NCI-H82 (cell line): ENCODE results near the gene MSI2.
A peak's percentile ranks its signal among the peaks of the same experiment; 100 is the strongest.

Source experiments
- DNase-seq: peaks from one replicate; lab custom pipeline; 2025; lab: John Stamatoyannopoulos, UW

Gene MSI2

GRCh38 chr17:57416369-57416768 is 160.0 kb downstream of the MSI2 start:
- DNase-seq = no peak

GRCh38 chr17:57417956-57418355 is 161.6 kb downstream of the MSI2 start:
- DNase-seq = no peak

DNA sequence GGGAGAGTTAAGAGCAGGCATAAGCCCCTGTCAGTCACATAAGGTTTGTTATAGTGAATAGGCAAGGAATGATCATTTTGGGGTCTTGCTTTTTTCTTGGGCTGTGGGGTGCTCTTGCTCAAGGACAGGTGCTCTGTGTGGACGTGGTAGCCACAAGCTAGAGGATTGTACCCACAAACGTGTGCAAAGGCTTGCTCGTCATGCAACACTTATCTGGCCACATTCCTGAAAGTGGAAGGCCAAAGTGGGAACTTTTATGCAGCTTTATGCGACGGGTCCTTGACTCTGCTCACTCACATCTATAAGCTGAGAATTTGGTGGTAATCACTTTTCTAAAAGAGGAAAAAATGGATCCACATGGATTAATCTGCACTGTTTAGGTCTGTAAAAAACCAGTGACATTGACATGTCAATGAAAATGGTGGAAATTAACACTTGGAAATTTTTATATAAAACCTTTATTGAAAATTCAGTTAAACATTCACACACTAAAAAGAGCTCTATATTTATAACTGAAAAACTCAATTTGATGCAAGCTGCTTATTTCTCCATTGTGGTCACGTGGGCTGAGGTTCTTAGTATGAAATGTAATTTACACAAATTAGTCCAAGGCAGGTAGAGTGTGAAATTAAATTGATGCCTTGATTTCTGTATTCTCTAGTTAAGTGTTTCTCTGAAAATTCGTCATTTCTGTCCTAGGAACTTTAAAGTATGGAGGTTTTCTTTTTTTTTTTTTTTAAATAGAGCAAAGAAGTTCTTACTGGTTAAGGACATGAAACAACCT is 162.3 kb downstream of the MSI2 start:
- no peak for DNase-seq

DNA sequence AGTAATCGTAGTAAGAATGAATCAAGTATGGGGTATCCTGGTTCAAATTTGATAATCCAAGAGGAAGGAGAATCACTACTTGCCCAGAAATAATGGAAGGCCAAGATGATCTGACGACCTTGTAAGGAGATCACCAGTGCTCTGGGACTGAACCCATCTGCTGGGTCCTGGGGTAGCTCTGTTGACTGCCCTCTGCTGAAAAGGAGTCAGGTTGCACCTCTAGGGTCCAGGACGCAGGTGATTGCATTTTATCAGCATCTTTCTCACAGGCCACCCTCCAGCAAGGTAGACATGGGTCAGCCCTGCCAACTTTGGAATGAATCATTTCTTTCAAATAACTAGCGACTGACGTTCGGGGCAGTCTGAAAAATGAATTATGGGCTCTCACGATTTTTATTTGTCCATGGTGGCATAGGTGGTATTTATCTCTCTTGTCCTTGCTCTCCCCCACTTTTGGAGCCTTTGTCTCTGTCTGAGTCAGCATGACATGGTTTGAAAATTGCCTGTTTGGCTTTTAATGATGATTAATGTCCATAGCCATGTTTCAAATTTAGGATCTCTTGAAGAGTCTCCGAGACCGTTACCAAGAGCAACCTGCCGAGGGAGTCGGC is 163.7 kb downstream of the MSI2 start:
- no peak for DNase-seq

DNA sequence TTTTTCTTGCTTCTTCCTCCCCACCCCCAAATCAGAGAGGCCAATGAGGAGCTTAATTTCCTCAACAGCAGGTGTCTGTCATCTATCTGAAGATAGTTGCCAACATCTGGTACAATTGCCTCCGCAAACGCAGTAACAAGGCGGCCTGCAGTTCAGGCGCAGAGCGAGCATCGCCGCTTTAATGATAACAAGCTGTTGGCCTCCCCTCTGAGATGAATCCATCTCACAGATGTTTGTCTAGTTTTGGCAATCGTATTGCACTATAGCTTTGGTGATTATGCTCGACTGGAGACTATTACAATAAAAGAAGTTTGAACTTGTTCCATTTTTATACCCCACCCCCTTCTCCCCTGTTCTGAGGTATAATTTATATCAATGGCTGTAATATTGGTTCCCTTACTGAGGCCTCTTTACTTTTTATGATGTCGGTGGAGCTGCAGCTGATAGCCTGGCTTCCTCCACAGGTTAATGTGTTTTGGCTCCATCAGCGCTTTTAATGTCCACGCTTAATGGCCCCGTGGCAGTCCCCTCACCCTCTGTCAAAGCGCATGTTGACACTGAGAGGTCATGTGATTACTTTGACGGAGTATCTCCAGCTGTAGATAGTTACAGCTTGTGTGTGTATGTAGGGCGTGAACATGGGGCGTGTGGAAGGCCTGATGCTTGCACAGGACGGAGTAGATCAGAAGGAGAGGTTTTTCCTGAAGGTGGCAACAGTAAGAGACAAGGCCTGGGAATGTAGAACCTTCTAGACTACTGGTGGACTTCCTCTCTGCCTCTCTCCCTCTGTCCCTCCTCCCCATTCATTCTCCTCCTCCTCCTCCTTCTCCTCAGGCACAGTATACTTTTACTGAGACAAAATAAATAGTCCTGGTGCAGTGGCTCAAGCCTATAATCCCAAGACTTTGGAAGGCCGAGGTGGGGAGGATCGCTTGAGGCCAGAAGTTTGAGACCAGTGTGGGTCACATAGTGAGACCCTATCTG is 164.7 kb downstream of the MSI2 start:
- DNase-seq = peak; percentile 15

- DNase-seq = no peak
Observed at GRCh38 chr17:57422574-57423164, 166.3 kb downstream of the MSI2 start.

- DNase-seq = no peak
Observed at GRCh38 chr17:57423541-57423940, 167.2 kb downstream of the MSI2 start.

- no peak for DNase-seq
Observed at GRCh38 chr17:57424273-57424672, 167.9 kb downstream of the MSI2 start.

- DNase-seq = peak; percentile 46
Observed at GRCh38 chr17:57424777-57425188, 168.5 kb downstream of the MSI2 start.

GRCh38 chr17:57425431-57425830 is 169.1 kb downstream of the MSI2 start:
- DNase-seq = no peak

DNA sequence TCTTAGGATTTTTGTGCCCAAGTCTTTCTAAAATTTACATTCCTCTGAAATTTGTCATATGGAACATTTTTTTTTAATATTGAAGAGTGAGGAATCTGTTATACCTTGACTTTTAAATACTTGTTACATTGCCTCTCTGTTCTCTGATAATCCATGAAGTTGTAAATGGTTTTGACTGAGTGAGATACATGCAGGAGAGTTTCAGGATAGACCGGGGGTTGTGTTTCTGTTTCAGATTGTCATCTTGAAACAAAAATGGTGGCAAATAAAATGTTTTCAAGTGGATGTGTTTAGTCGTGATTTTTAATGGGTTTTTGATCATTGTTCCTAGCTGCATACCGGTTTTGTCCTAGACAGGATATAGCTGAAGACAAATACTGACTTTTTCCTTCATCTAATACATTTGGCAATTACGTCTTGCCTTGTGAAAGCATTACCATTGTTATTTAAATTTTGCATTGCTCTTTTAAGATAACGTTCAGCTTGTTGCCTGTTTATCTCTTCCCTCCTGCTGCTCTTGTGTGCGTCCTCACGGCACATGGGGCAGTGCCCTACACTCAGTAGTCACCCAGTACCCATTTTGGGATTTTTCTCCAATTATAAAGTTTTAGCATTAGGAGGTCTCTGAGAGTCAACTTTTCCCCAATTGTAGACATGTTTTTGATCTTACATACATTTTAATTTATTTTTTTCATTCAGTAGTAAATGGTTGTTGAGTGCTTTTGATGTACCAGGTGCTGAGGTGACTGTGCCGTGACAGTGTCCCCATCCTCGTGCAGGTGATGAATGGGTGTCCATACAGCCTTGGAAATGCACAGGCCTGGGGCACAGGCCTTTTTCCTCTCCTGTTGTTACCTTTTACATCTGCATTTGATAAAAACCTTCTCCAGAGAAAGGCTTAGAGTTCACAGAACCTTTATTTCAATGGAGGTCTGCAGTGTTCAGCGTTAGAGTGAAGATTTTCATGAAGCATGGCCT is 169.9 kb downstream of the MSI2 start:
- DNase-seq = no peak

DNA sequence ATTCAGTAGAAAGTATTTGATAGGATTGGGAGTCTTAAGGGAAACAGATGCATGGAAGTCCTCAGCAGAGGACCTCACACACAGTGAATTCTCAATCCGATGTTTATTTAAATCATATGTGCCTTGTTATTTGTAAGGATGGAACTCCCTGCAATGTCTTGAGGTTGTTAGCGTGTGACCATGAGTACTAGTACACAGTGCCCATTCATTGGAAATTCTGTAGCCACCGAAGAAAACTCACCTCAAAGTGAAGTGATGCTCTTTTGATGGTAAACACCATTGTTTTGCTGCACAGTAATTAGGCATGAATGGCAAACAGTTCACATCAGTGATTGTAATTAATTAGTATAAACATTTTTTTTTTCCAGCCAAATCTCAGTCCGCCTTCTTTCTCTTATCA is 173.6 kb downstream of the MSI2 start:
- DNase-seq = no peak

GRCh38 chr17:57431415-57431814 is 175.1 kb downstream of the MSI2 start:
- DNase-seq = no peak

- DNase-seq = no peak
Observed at GRCh38 chr17:57432507-57433277, 176.4 kb downstream of the MSI2 start.

DNA sequence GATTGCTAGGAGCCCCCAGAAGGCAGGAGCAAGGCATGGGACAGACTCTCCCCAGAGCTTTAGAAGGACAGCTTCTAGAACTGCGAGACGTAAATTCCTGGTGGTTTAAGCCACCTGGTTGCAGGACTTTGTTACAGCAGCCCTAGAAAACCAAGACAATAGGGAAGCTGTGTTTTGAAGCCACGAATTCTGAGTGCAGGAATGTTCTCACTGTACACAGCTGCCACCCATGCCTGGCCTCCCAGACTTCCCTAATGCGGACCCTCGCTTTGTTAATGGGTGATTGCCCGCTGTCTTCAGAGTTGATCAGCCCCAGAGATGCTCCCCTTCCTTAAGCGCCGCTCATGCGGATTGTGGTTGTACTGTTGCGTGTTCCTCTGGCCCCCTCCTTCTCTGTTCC is 177.1 kb downstream of the MSI2 start:
- no peak for DNase-seq

DNA sequence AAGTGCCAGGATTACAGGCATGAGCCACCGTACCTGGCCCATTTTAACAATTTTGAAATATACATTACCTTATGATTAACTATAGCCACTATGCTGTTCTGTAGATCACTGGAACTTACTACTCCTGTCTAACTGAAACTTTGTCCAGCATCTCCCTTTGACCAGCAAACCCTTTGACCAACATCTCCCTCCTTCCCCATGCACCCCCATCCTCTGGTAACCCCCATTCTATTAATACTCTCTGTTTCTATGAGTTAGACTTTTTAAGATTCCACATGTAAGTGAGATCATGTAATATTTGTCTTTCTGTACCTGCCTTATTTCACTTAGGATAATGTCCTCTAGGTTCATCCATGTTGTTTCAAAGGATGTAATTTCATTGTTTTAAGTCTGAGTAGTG is 178.0 kb downstream of the MSI2 start:
- no peak for DNase-seq

GRCh38 chr17:57436565-57436964 is 180.2 kb downstream of the MSI2 start:
- DNase-seq = no peak

GRCh38 chr17:57438066-57438731 is 181.9 kb downstream of the MSI2 start:
- DNase-seq = no peak

DNA sequence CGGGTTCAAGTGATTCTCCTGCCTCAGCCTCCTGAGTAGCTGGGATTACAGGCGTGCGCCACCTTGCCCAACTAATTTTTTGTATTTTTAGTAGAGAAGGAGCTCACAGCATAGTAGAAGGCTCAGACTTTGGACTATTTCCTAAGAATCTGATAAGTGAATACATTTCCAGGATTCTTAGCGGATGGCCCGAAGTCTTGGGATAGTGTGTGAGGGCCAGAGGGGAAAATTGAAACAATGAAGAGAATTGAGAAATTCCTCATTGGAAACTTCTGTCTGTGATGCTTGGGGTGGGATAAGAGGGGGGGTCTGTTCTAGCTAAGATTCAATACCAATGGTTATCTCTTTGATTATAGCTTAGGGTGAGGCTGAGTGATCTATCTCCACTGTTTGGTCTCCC is 183.3 kb downstream of the MSI2 start:
- DNase-seq = no peak
